H9 (cell line): ENCODE data around the gene ASH1L. TPM values are rescaled to one million over a fixed set of nuclear protein-coding genes. Genes with fewer than 3 reads are reported as not detected.

Source experiments
- DNase-seq: peaks from one replicate; pipeline ENCODE4 v3.0.0-alpha.2; 2017
- H2AFZ ChIP-seq: one replicate; pipeline ENCODE4 v1.6.1; 2013; ENCODE audit warnings: mild to moderate bottlenecking, low read length, control low read depth, moderate library complexity
- H2AK5ac ChIP-seq: 2 replicates; pipeline ENCODE4 v1.6.1; 2013; ENCODE audit warnings: low read length, control low read depth, mixed read lengths; ENCODE audit not compliant: insufficient read length
- H2BK120ac ChIP-seq: one replicate; pipeline ENCODE4 v1.6.1; 2013; ENCODE audit warnings: low read depth, mild to moderate bottlenecking, low read length, control low read depth, inconsistent platforms; ENCODE audit not compliant: poor library complexity, severe bottlenecking
- H2BK12ac ChIP-seq: 2 replicates; pipeline ENCODE4 v1.6.1; 2013; ENCODE audit warnings: low read length, control low read depth, mixed read lengths, low read depth; ENCODE audit not compliant: insufficient read length
- H2BK15ac ChIP-seq: 2 replicates; pipeline ENCODE4 v1.6.1; 2013; ENCODE audit warnings: low read depth, low read length, control low read depth
- H2BK20ac ChIP-seq: one replicate; pipeline ENCODE4 v1.6.1; 2013; ENCODE audit warnings: low read depth, mild to moderate bottlenecking, low read length, control low read depth, inconsistent platforms; ENCODE audit not compliant: poor library complexity, severe bottlenecking
- H2BK5ac ChIP-seq: 2 replicates; pipeline ENCODE4 v1.6.1; 2013; ENCODE audit warnings: low read length, control low read depth, mixed read lengths; ENCODE audit not compliant: insufficient read length
- H3K14ac ChIP-seq: 2 replicates; pipeline ENCODE4 v1.6.1; 2013; ENCODE audit warnings: low read length, control low read depth; ENCODE audit not compliant: insufficient read depth
- H3K18ac ChIP-seq: 2 replicates; pipeline ENCODE4 v1.6.1; 2013; ENCODE audit warnings: low read depth, mild to moderate bottlenecking, mixed read lengths, low read length, control low read depth; ENCODE audit not compliant: insufficient read length
- H3K23ac ChIP-seq: 2 replicates; pipeline ENCODE4 v1.6.1; 2013; ENCODE audit warnings: low read length, control low read depth, mixed read lengths, low read depth; ENCODE audit not compliant: insufficient read length
- H3K23me2 ChIP-seq: 2 replicates; pipeline ENCODE4 v1.6.1; 2013; ENCODE audit warnings: low read depth, mild to moderate bottlenecking, mixed read lengths, low read length, control low read depth; ENCODE audit not compliant: insufficient read length, poor library complexity, severe bottlenecking
- H3K27ac ChIP-seq: 2 replicates; pipeline ENCODE4 v1.5.1; 2013; ENCODE audit warnings: low read length, control low read depth, mixed read lengths, low read depth; ENCODE audit not compliant: insufficient read length
- H3K27me3 ChIP-seq: 2 replicates; pipeline ENCODE4 v1.6.1; 2013; ENCODE audit warnings: low read length, control low read depth, inconsistent platforms; ENCODE audit not compliant: insufficient read depth
- H3K4ac ChIP-seq: 2 replicates; pipeline ENCODE4 v1.6.1; 2013; ENCODE audit warnings: low read depth, mild to moderate bottlenecking, control low read depth, inconsistent platforms, low read length, moderate library complexity
- H3K4me1 ChIP-seq: 2 replicates; pipeline ENCODE4 v1.6.1; 2013; ENCODE audit warnings: low read length, control low read depth, inconsistent platforms; ENCODE audit not compliant: insufficient read depth
- H3K4me2 ChIP-seq: 2 replicates; pipeline ENCODE4 v1.6.1; 2013; ENCODE audit warnings: low read length, control low read depth, mixed read lengths; ENCODE audit not compliant: insufficient read length, insufficient read depth
- H3K56ac ChIP-seq: 2 replicates; pipeline ENCODE4 v1.6.1; 2013; ENCODE audit warnings: low read depth, mild to moderate bottlenecking, mixed read lengths, low read length, control low read depth; ENCODE audit not compliant: insufficient read length
- H3K79me1 ChIP-seq: 2 replicates; pipeline ENCODE4 v1.6.1; 2013; ENCODE audit warnings: low read depth, mild to moderate bottlenecking, moderate library complexity, low read length, control low read depth, inconsistent platforms; ENCODE audit not compliant: insufficient read depth, poor library complexity, severe bottlenecking
- H3K79me2 ChIP-seq: 2 replicates; pipeline ENCODE4 v1.6.1; 2013; ENCODE audit warnings: low read length, control low read depth, inconsistent platforms; ENCODE audit not compliant: insufficient read depth
- H3K9ac ChIP-seq: 2 replicates; pipeline ENCODE4 v1.6.1; 2013; ENCODE audit warnings: low read length, control low read depth, mixed read lengths; ENCODE audit not compliant: insufficient read length; ENCODE audit errors: extremely low read depth
- H3K9me3 ChIP-seq: one replicate; pipeline ENCODE4 v1.6.1; 2013; ENCODE audit warnings: low read depth, low read length, inconsistent platforms; ENCODE audit not compliant: control insufficient read depth
- H3T11ph ChIP-seq: one replicate; pipeline ENCODE4 v1.6.1; 2013; ENCODE audit warnings: mild to moderate bottlenecking, low read length, control low read depth, inconsistent platforms
- H4K20me1 ChIP-seq: one replicate; pipeline ENCODE4 v1.6.1; 2013; ENCODE audit not compliant: control insufficient read depth, insufficient read length, insufficient read depth
- H4K5ac ChIP-seq: 2 replicates; pipeline ENCODE4 v1.6.1; 2013; ENCODE audit warnings: low read depth, mild to moderate bottlenecking, mixed read lengths, low read length, control low read depth; ENCODE audit not compliant: insufficient read length
- H4K8ac ChIP-seq: replicated peaks from 2 replicates; pipeline ENCODE4 v1.6.1; 2013; ENCODE audit warnings: low read length, control low read depth, mixed read lengths, low read depth; ENCODE audit not compliant: insufficient read length
- H4K91ac ChIP-seq: 2 replicates; pipeline ENCODE4 v1.6.1; 2013; ENCODE audit warnings: low read depth, mild to moderate bottlenecking, moderate library complexity, mixed read lengths, low read length, control low read depth; ENCODE audit not compliant: insufficient read length
- H3K27ac Mint-ChIP-seq, 3 experiments: 2 replicates in 2 of 3; 3 replicates in 1 of 3; pipeline ENCODE4 v1.8.0; 2020 to 2021; ENCODE audit warnings: mixed read lengths in 3 of 3, mild to moderate bottlenecking in 1 of 3, moderate library complexity in 1 of 3
- H3K27me3 Mint-ChIP-seq: 2 replicates; pipeline ENCODE4 v1.8.0; 2021; ENCODE audit warnings: low read depth, mild to moderate bottlenecking, moderate library complexity, mixed read lengths
- H3K36me3 Mint-ChIP-seq, 3 experiments: 2 replicates in 2 of 3; 3 replicates in 1 of 3; pipeline ENCODE4 v1.8.0; 2020 to 2021; ENCODE audit warnings: low read depth in 3 of 3, mixed read lengths in 3 of 3; ENCODE audit not compliant: insufficient read depth in 1 of 3
- H3K4me1 Mint-ChIP-seq, 2 experiments: 2 replicates each; pipeline ENCODE4 v1.8.0; 2020; ENCODE audit warnings: mixed read lengths in 2 of 2
- H3K4me3 Mint-ChIP-seq, 2 experiments: 2 replicates in 1 of 2; 3 replicates in 1 of 2; pipeline ENCODE4 v1.8.0; 2020 to 2021; ENCODE audit warnings: mild to moderate bottlenecking in 2 of 2, mixed read lengths in 2 of 2, moderate library complexity in 1 of 2
- H3K9me3 Mint-ChIP-seq, 2 experiments: 2 replicates in 1 of 2; 3 replicates in 1 of 2; pipeline ENCODE4 v1.8.0; 2020; ENCODE audit warnings: mild to moderate bottlenecking in 2 of 2, mixed read lengths in 2 of 2, moderate library complexity in 1 of 2
- CTCF ChIP-seq: fragments of 200-600 bp; sonication (generic); conservative IDR thresholded peaks from 3 replicates; pipeline ENCODE4 v1.8.0; 2021; ENCODE audit warnings: antibody characterized with exemption, mild to moderate bottlenecking
- WGBS: extraction: QIAGEN DNeasy Blood & Tissue Kit; methylation state at CpG from one replicate; pipeline ENCODE4 v1.1.7; 2013; ENCODE audit warnings: missing lambda C conversion rate, low lambda C conversion rate, mixed read lengths; ENCODE audit not compliant: insufficient read length; ENCODE audit errors: extremely low coverage; 5-methylcytosine and 5-hydroxymethylcytosine counted together
- total RNA-seq: library from RNA; stranded (reverse); gene quantifications from 2 replicates; pipeline ENCODE4 v1.2.1, GENCODE V29; 2021

The ASH1L gene
- total RNA-seq, 1 experiment from 2014 or later, result 32.8 TPM

- Histone ChIP-seq H2BK15ac (no peak overlapping the region), H3K27me3 (no peaks in the 10 kb centered on the region), H3K79me1 (no peaks in the 10 kb centered on the region), H3K4ac (no peak overlapping the region), H3K23me2 (peaks cover 18% of the 10 kb centered on the region), H2BK12ac (no peak overlapping the region), H3K27ac (no peak overlapping the region), H3K56ac (no peak overlapping the region), H4K5ac (no peak overlapping the region), H2BK5ac (no peak overlapping the region), H2AK5ac (no peak overlapping the region), H3K14ac (no peak overlapping the region), H3K79me2 (0 out of 2 replicates have a peak, but pooled peaks cover under 1% of the 10 kb centered on the region), H3K18ac (no peak overlapping the region), H3K9me3 (no peaks in the 10 kb centered on the region), H2BK120ac (no peak overlapping the region), H2BK20ac (no peak overlapping the region), H3K9ac (no peak overlapping the region), H3K23ac (no peak overlapping the region), H3T11ph (no peak overlapping the region), H4K8ac (no peak overlapping the region), H4K91ac (no peak overlapping the region), H3K4me2 (no peak overlapping the region), H2AFZ (no peak overlapping the region), H3K4me1 (peaks cover 2% of the 10 kb centered on the region; the same call in 1 of the 2 replicates), H4K20me1 (no peaks in the 10 kb centered on the region)
- no peak for DNase-seq
- Mint-ChIP-seq H3K36me3 (peaks cover 25 to 38% (median 34%) of the 10 kb centered on the region in 3 experiments; a peak in 6 of 7 replicates), H3K27me3 (no peaks in the 10 kb centered on the region; the same call in 1 of the 2 replicates), H3K9me3 (no peaks in the 10 kb centered on the region), H3K27ac (no peak overlapping the region), H3K4me3 (no peak overlapping the region), H3K4me1 (peaks cover 31 to 33% of the 10 kb centered on the region in 2 experiments)
- no peak for TF ChIP-seq CTCF
- WGBS, result no CpG with 5 or more reads among the region's 9 CpGs
Measured at GRCh38 chr1:155318082-155318481, 244.5 kb downstream of the ASH1L start.
